SH-SY5Y (cell line): ENCODE data around the gene VSX1.

Experiments
- GATA2 ChIP-seq: IDR thresholded peaks from 2 replicates; pipeline ENCODE4 v1.6.1; 2011; ENCODE audit warnings: mild to moderate bottlenecking, low read depth, low read length
- GATA3 ChIP-seq: IDR thresholded peaks from 2 replicates; pipeline ENCODE4 v1.6.1; 2011; ENCODE audit warnings: low read depth, mild to moderate bottlenecking, low read length, moderate library complexity

GRCh38 chr20:25088267-25088666 lies 6.3 kb upstream of the VSX1 start:
- TF ChIP-seq GATA2 (no peak), GATA3 (no peak)
